Measurements from ENCODE around the gene LINGO3.
"Not testable (repeated sequence)": the region's sequence is repeated elsewhere in the genome, so short reads cannot be mapped to it uniquely, and the experiment has no call there.

Gene LINGO3

DNA sequence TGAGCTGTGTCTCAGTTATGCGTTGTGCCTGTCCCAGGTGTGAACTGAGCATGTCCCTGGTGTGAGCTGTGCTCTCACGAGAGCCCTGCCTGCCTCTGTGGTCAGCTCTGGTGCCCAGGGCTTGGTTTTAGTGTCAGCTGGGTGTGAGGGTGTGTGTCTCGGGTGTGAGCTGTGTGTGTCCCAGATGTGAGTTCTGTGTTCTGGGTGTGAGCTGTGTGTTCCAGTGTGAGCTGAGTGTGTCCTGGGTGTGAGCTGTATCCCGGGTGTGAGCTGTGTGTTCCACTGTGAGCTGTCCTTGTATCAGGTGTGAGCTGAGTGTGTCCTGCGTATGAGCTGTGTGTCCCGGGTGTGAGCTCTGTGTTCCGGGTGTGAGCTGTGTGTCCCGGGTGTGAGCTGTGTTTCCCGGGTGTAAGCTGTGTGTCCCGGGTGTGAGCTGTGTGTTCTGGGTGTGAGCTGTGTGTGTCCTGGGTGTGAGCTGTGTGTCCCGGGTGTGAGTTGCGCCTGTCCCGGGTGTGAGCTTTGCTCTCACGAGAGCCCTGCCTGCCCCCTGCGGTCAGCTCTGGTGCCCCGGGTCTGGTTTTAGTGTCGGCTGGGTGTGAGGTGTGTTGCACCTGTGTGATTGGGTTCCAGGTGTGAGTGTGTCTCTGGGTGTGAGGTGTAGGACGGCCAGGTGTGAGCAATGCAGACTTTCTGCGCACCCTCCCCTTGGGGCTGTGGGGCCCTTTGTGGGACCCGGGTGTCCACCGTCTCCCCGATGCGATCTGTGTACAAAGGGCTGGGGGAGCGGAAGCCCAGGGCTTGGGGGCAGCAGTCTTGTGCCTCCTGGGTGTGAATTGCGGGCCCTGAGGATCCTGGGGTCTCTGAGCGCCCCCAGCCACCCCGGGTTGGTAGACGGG lies 18.9 kb downstream of the LINGO3 start:
- peak overlapping the region; percentile 97 for H3K4me3 Mint-ChIP-seq

GRCh38 chr19:2288338-2288817 lies 19.6 kb downstream of the LINGO3 start:
- peak overlapping the region; percentile 97 for H3K27ac Mint-ChIP-seq
- peaks cover 19% of the 10 kb centered on the region for H3K36me3 Mint-ChIP-seq
- no peaks in the 10 kb centered on the region for H3K27me3 Mint-ChIP-seq
- peaks cover 39% of the 10 kb centered on the region for H3K4me1 Mint-ChIP-seq
- ATAC-seq, result no peak
- peak overlapping the region; percentile 97 for H3K4me3 Mint-ChIP-seq
- no peaks in the 10 kb centered on the region for H3K9me3 Mint-ChIP-seq

More for the DNA sequence above, 18.9 kb downstream of the LINGO3 start:
- H3K27ac Mint-ChIP-seq, result peak overlapping the region; percentile 97
- no peaks in the 10 kb centered on the region for H3K27me3 Mint-ChIP-seq
- H3K4me1 Mint-ChIP-seq, result peaks cover 46% of the 10 kb centered on the region
- no peaks in the 10 kb centered on the region for H3K9me3 Mint-ChIP-seq
- peak; percentile 67 for ATAC-seq
- peaks cover 26% of the 10 kb centered on the region for H3K36me3 Mint-ChIP-seq

DNA sequence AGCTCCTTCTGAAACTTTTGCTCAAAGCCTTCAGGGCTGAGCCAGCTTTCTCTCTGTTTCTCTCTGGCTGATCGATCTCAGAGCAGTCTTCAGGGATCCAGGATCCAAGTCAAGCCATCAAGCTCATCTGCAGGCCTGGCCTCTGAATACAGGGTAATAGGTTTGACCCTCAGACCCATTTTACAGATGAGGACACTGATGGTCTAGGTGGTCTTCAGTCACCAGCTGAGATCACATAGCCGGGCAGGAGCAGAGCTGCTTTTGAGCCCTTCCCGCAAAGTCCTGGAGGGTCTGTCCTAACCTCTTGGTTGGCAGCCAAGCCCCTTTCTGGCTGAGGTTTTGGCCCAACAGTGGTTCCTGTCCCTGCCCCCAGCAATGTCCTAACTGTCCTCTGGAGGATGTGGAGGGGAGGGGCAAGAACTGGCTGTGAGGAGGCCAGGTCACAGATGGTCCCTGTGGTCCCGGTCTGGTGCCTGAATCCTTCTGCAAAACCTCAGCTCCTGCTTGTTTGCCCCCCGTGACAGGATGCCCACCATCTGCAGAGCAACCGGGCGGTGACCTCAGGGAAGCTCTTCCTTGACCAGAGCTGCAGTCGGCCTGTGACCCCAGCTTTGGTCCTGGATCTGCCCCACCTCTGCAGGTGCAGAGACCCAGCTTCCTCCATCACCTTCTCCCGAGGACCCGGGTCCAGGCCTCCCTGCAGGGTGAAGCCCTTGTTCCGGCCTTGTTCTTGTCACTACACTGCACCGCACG lies 20.2 kb downstream of the LINGO3 start:
- Mint-ChIP-seq H3K4me3 (peak overlapping the region; percentile 97), H3K4me1 (peaks cover 35% of the 10 kb centered on the region), H3K27ac (peak overlapping the region; percentile 97), H3K36me3 (peaks cover 13% of the 10 kb centered on the region), H3K27me3 (no peaks in the 10 kb centered on the region), H3K9me3 (no peaks in the 10 kb centered on the region)
- ATAC-seq, result no peak

- H3K4me1 Mint-ChIP-seq, result peaks cover 42% of the 10 kb centered on the region
- no peaks in the 10 kb centered on the region for H3K9me3 Mint-ChIP-seq
- no peak for ATAC-seq
- H3K36me3 Mint-ChIP-seq, result peaks cover 5% of the 10 kb centered on the region
- no peaks in the 10 kb centered on the region for H3K27me3 Mint-ChIP-seq
- H3K27ac Mint-ChIP-seq, result peak overlapping the region; percentile 61
- no peak overlapping the region for H3K4me3 Mint-ChIP-seq
Measured at GRCh38 chr19:2286402-2287140, 21.4 kb downstream of the LINGO3 start.

- Mint-ChIP-seq H3K4me1 (peaks cover 48% of the 10 kb centered on the region), H3K36me3 (no peaks in the 10 kb centered on the region), H3K27ac (no peak overlapping the region), H3K4me3 (no peak overlapping the region), H3K27me3 (no peaks in the 10 kb centered on the region), H3K9me3 (no peaks in the 10 kb centered on the region)
- ATAC-seq, result no peak
Measured at GRCh38 chr19:2283835-2284507, 24.0 kb downstream of the LINGO3 start.

DNA sequence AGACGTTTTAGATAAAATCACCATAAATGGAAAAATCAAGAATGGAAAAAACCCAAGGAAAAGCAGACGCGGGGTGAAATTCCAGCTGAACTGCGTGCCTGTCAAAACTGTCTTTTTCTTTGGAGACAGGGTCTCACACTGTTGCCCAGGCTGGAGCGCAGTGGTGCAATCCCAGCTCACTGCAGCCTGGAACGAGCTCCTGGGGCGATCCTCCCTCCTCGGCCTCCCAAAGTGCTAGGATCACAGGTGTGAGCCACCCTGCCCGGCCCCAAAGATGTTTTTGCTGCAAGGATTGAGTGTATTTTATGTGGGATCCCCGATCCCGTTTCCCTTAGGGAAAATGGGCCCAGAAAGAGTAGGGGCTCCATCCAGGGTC lies 25.1 kb downstream of the LINGO3 start:
- H3K36me3 Mint-ChIP-seq, result no peaks in the 10 kb centered on the region
- no peaks in the 10 kb centered on the region for H3K9me3 Mint-ChIP-seq
- H3K4me3 Mint-ChIP-seq, result peak overlapping the region; percentile 82
- no peak for ATAC-seq
- H3K4me1 Mint-ChIP-seq, result peaks cover 43% of the 10 kb centered on the region
- H3K27ac Mint-ChIP-seq, result peak overlapping the region; percentile 86
- H3K27me3 Mint-ChIP-seq, result no peaks in the 10 kb centered on the region

- Mint-ChIP-seq H3K27ac (peak within 1 kb of the TSS; percentile 86), H3K4me3 (peak within 1 kb of the TSS; percentile 82), H3K27me3 (no peaks in the 10 kb centered on the region), H3K9me3 (no peaks in the 10 kb centered on the region), H3K36me3 (peaks cover 4% of the 10 kb centered on the region), H3K4me1 (peaks cover 39% of the 10 kb centered on the region)
- peak; percentile 81 for ATAC-seq
Measured at GRCh38 chr19:2282062-2282861, 25.7 kb downstream of the LINGO3 start, which contains the start of gene PEAK3. Gene PEAK3, minus strand, starts transcription at chr19:2282175. Its CDS starts 1,244 bp downstream, at chr19:2280931.

- peak overlapping the region; percentile 82 for H3K4me3 Mint-ChIP-seq
- H3K27me3 Mint-ChIP-seq, H3K9me3 Mint-ChIP-seq, H3K36me3 Mint-ChIP-seq: not testable (repeated sequence)
- ATAC-seq, result peak; percentile 18
- peaks cover 37% of the 10 kb centered on the region for H3K4me1 Mint-ChIP-seq
- peak overlapping the region; percentile 86 for H3K27ac Mint-ChIP-seq
Measured at GRCh38 chr19:2281265-2282061, 26.5 kb downstream of the LINGO3 start.

GRCh38 chr19:2280633-2281264 lies 27.2 kb downstream of the LINGO3 start:
- no peak overlapping the region for H3K27ac Mint-ChIP-seq
- H3K4me1 Mint-ChIP-seq, result peaks cover 33% of the 10 kb centered on the region
- no peak for ATAC-seq
- peaks cover 6% of the 10 kb centered on the region for H3K36me3 Mint-ChIP-seq
- no peak overlapping the region for H3K4me3 Mint-ChIP-seq
- H3K27me3 Mint-ChIP-seq, result no peaks in the 10 kb centered on the region
- H3K9me3 Mint-ChIP-seq, result no peaks in the 10 kb centered on the region

- Mint-ChIP-seq H3K36me3 (peaks cover 22% of the 10 kb centered on the region), H3K27me3 (no peaks in the 10 kb centered on the region), H3K4me3 (no peak overlapping the region), H3K27ac (no peak overlapping the region), H3K9me3 (no peaks in the 10 kb centered on the region), H3K4me1 (peaks cover 51% of the 10 kb centered on the region)
- ATAC-seq, result no peak
Measured at GRCh38 chr19:2278459-2279158, 29.3 kb downstream of the LINGO3 start.

- Mint-ChIP-seq H3K27ac (no peak overlapping the region), H3K36me3 (peaks cover 32% of the 10 kb centered on the region), H3K4me1 (peaks cover 56% of the 10 kb centered on the region), H3K27me3 (no peaks in the 10 kb centered on the region), H3K9me3 (no peaks in the 10 kb centered on the region), H3K4me3 (no peak overlapping the region)
- no peak for ATAC-seq
Measured at GRCh38 chr19:2277138-2277537, 30.8 kb downstream of the LINGO3 start.

- Mint-ChIP-seq H3K27me3 (no peaks in the 10 kb centered on the region), H3K9me3 (no peaks in the 10 kb centered on the region), H3K4me1 (peaks cover 56% of the 10 kb centered on the region), H3K36me3 (peaks cover 39% of the 10 kb centered on the region), H3K4me3 (no peak overlapping the region), H3K27ac (no peak overlapping the region)
- ATAC-seq, result no peak
Measured at GRCh38 chr19:2276429-2276986, 31.4 kb downstream of the LINGO3 start.
